HepG2 (cell line): ENCODE results near the gene NOTCH4. TPM values are rescaled to one million over a fixed set of nuclear protein-coding genes. Genes with fewer than 3 reads are reported as not detected.

Source experiments
- E2F2 ChIP-seq: sonication (generic); formaldehyde crosslinking; IDR thresholded peaks from 2 replicates; pipeline ENCODE4 v1.4.0; 2020; ENCODE audit warnings: missing genetic modification reagents, borderline replicate concordance
- FOXC1 ChIP-seq: sonication (generic); formaldehyde crosslinking; IDR thresholded peaks from 2 replicates; pipeline ENCODE4 v1.8.0; 2022; ENCODE audit warnings: mild to moderate bottlenecking, missing genetic modification reagents, borderline replicate concordance
- FOXK1 ChIP-seq: sonication (generic); formaldehyde crosslinking; IDR thresholded peaks from 2 replicates; pipeline ENCODE4 v1.4.0; 2020; ENCODE audit warnings: low read depth, missing genetic modification reagents, borderline replicate concordance
- HBP1 ChIP-seq: IDR thresholded peaks from 2 replicates; pipeline ENCODE4 v1.6.1; 2016; ENCODE audit warnings: low read depth, control low read depth
- HMGA1 ChIP-seq: sonication (generic); formaldehyde crosslinking; conservative IDR thresholded peaks from 2 replicates; pipeline ENCODE4 v1.4.0; 2020; ENCODE audit warnings: missing genetic modification reagents
- HNF4G ChIP-seq, 2 experiments: sonication (generic) in 1 of 2; formaldehyde crosslinking in 1 of 2; IDR thresholded peaks; 2 replicates each; pipeline versions ENCODE4 v1.4.0 to v1.6.1; 2011 to 2020; ENCODE audit warnings: borderline replicate concordance in 2 of 2, low read depth in 2 of 2, mild to moderate bottlenecking in 2 of 2, low read length in 1 of 2, missing genetic modification reagents in 1 of 2, moderate library complexity in 1 of 2
- ISX ChIP-seq: sonication (generic); formaldehyde crosslinking; conservative IDR thresholded peaks from 2 replicates; pipeline ENCODE4 v1.5.0; 2020; ENCODE audit warnings: missing genetic modification reagents
- MEIS2 ChIP-seq: sonication (generic); formaldehyde crosslinking; IDR thresholded peaks from 2 replicates; pipeline ENCODE4 v1.9.0; 2021; ENCODE audit warnings: mild to moderate bottlenecking, missing genetic modification reagents
- REL ChIP-seq: sonication (generic); formaldehyde crosslinking; conservative IDR thresholded peaks from 2 replicates; pipeline ENCODE4 v1.8.0; 2022; ENCODE audit warnings: mild to moderate bottlenecking, missing genetic modification reagents, moderate library complexity
- SCMH1 ChIP-seq: sonication (generic); formaldehyde crosslinking; IDR thresholded peaks from 2 replicates; pipeline ENCODE4 v1.9.0; 2021; ENCODE audit warnings: missing genetic modification reagents, mild to moderate bottlenecking, borderline replicate concordance
- SP1 ChIP-seq, 2 experiments: fragments of 450-650 bp in 1 of 2; sonication (generic) in 1 of 2; formaldehyde crosslinking in 1 of 2; IDR thresholded peaks; 2 replicates each; pipeline versions ENCODE4 v1.4.0 to v1.6.1; 2016 to 2020; ENCODE audit warnings: missing genetic modification reagents in 1 of 2
- TOE1 ChIP-seq: sonication (generic); formaldehyde crosslinking; IDR thresholded peaks from 2 replicates; pipeline ENCODE4 v1.4.0; 2020; ENCODE audit warnings: mild to moderate bottlenecking, missing genetic modification reagents
- TRIM24 ChIP-seq: sonication (generic); formaldehyde crosslinking; IDR thresholded peaks from 2 replicates; pipeline ENCODE4 v1.8.0; 2022; ENCODE audit warnings: mild to moderate bottlenecking, missing genetic modification reagents
- ZBED4 ChIP-seq: sonication (generic); formaldehyde crosslinking; IDR thresholded peaks from 2 replicates; pipeline ENCODE4 v1.4.0; 2020; ENCODE audit warnings: missing genetic modification reagents, borderline replicate concordance
- ZFP1 ChIP-seq: IDR thresholded peaks from 2 replicates; pipeline ENCODE4 v1.6.1; 2016
- ZNF501 ChIP-seq: sonication (generic); formaldehyde crosslinking; IDR thresholded peaks from 2 replicates; pipeline ENCODE4 v1.5.1; 2020; ENCODE audit warnings: mild to moderate bottlenecking, moderate library complexity, missing genetic modification reagents
- ZNF710 ChIP-seq: sonication (generic); formaldehyde crosslinking; IDR thresholded peaks from 2 replicates; pipeline ENCODE4 v1.5.0; 2020; ENCODE audit warnings: mild to moderate bottlenecking, missing genetic modification reagents, borderline replicate concordance
- ZNF713 ChIP-seq: sonication (generic); formaldehyde crosslinking; IDR thresholded peaks from 2 replicates; pipeline ENCODE4 v1.4.0; 2020; ENCODE audit warnings: mild to moderate bottlenecking, missing genetic modification reagents
- ZNF816 ChIP-seq: sonication (generic); formaldehyde crosslinking; IDR thresholded peaks from 2 replicates; pipeline ENCODE4 v1.8.0; 2022; ENCODE audit warnings: missing genetic modification reagents, mild to moderate bottlenecking, borderline replicate concordance
- polyA plus RNA-seq, 8 experiments: library from polyadenylated mRNA; depleted of rRNA in 3 of 8; stranded (reverse) in 7 of 8; unstranded in 1 of 8; fragments of >200 nt; fragmentation: Illumina TruSeq in 4 of 8; extraction: Trizol in 4 of 8; gene quantifications; 2 replicates each; pipeline versions ENCODE4 v1.2.1 to v1.2.3, GENCODE V29; 2011 to 2016; ENCODE audit warnings: low read depth in 4 of 8, missing spikeins in 1 of 8, mixed read lengths in 1 of 8; ENCODE audit not compliant: insufficient read depth in 1 of 8
- total RNA-seq, 5 experiments: library from RNA; depleted of rRNA; stranded (reverse); fragments of >200 nt; fragmentation: Illumina TruSeq; extraction: Trizol; gene quantifications; 2 replicates each; pipeline ENCODE4 v1.2.3, GENCODE V29; 2016; ENCODE audit warnings: low read depth in 1 of 5
- TF ChIP-seq, protein P1 (sequence below): sonication (generic); formaldehyde crosslinking; IDR thresholded peaks from 2 replicates; pipeline ENCODE4 v1.5.0; 2020; ENCODE audit warnings: missing genetic modification reagents

NOTCH4 gene
- total and polyA plus RNA-seq, 2 of the 13 experiments (the other 11 are each of a cell fraction or from before 2014, with no cell fraction given): 0.51 to 0.83 TPM

DNA sequence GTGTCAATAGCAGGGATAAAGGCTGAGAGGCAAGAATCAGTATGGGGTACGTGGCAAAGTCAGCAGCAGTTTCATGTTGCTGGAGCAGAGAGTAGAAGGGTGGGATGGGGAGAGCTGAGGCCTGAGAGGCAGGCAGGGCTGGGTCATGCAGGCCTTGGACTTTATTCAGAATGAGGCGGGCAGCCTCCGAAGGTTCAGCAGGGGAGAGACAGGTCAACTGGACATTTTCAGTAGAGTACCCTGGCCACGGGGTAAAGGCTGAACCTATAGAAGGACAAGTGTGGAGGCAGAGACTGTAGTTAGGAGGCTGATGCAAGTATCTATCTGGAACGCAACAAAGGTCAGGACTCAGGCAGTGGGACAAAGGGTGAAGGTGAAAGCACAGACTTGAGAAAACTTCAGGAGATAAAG is 13.7 kb downstream of the NOTCH4 start (continued):
- TF ChIP-seq ZNF501 (CRISPR knock-in tag) (0 out of 2 replicates have a peak, but pooled peaks have one; percentile 21), ZNF710 (CRISPR knock-in tag) (no peak), HBP1 (CRISPR knock-in tag) (no peak), HNF4G (IDR thresholded peaks at IDR 0.05; ENCODE audit: borderline replicate concordance, low read depth, low read length) (peak; percentile 57; the same call in 1 of the 2 replicates), HNF4G (CRISPR knock-in tag; IDR thresholded peaks at IDR 0.05; ENCODE audit: borderline replicate concordance, low read depth) (no peak), HMGA1 (CRISPR knock-in tag) (no peak), ZNF816 (CRISPR knock-in tag) (no peak), TOE1 (CRISPR knock-in tag) (no peak), REL (CRISPR knock-in tag) (no peak), ISX (CRISPR knock-in tag) (no peak), E2F2 (no peak), SCMH1 (CRISPR knock-in tag) (no peak), FOXC1 (no peak), SP1 (IDR thresholded peaks at IDR 0.05) (no peak), SP1 (CRISPR knock-in tag; IDR thresholded peaks at IDR 0.05) (no peak), ZFP1 (CRISPR knock-in tag) (no peak), TRIM24 (0 out of 2 replicates have a peak, but pooled peaks have one; percentile 15), MEIS2 (CRISPR knock-in tag) (no peak), ZNF713 (CRISPR knock-in tag) (no peak), ZBED4 (no peak), FOXK1 (no peak)
- TF ChIP-seq, protein P1, sequence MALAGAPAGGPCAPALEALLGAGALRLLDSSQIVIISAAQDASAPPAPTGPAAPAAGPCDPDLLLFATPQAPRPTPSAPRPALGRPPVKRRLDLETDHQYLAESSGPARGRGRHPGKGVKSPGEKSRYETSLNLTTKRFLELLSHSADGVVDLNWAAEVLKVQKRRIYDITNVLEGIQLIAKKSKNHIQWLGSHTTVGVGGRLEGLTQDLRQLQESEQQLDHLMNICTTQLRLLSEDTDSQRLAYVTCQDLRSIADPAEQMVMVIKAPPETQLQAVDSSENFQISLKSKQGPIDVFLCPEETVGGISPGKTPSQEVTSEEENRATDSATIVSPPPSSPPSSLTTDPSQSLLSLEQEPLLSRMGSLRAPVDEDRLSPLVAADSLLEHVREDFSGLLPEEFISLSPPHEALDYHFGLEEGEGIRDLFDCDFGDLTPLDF (CRISPR knock-in tag): no peak
